Gastroesophageal sphincter (tissue), 3 donors: ENCODE data around the gene WDR45B.

ENCODE experiments used
- CTCF ChIP-seq, 4 experiments: fragments of 200-600 bp in 2 of 4; fragments of 450-650 bp in 2 of 4; sonication (generic) in 1 of 4; IDR thresholded peaks; one replicate each; pipeline ENCODE4 v1.5.1; 2017 to 2019; ENCODE audit warnings: antibody characterized with exemption in 4 of 4, mild to moderate bottlenecking in 2 of 4, moderate library complexity in 2 of 4
- POLR2AphosphoS5 ChIP-seq: sonication (generic); formaldehyde crosslinking; IDR thresholded peaks from one replicate; pipeline ENCODE4 v1.6.1; 2017; ENCODE audit warnings: antibody characterized with exemption

DNA sequence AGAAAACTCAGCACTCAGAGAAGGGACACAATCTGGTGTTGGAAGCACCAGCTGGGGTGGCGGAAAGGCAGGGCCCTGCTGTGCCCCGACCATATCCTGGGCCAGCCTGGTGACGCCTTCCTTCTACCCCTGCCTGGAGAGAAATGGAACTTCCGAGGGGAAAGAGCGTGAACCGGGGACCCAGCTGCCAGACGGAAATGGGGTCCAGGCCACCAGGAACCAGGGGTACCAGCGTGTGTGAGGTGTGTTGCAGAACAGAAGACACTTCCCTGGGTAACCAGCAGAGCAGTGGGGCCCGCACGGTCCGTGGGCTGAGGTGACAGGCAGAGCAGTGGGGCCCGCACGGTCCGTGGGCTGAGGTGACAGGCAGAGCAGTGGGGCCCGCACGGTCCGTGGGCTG is 43.5 kb upstream of the WDR45B start:
- TF ChIP-seq POLR2AphosphoS5, result no peak
- TF ChIP-seq CTCF (IDR thresholded peaks at IDR 0.05), result no peak
